Measurements from ENCODE around the gene LCE3E.

Gene LCE3E, protein sequence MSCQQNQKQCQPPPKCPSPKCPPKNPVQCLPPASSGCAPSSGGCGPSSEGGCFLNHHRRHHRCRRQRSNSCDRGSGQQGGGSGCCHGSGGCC

DNA sequence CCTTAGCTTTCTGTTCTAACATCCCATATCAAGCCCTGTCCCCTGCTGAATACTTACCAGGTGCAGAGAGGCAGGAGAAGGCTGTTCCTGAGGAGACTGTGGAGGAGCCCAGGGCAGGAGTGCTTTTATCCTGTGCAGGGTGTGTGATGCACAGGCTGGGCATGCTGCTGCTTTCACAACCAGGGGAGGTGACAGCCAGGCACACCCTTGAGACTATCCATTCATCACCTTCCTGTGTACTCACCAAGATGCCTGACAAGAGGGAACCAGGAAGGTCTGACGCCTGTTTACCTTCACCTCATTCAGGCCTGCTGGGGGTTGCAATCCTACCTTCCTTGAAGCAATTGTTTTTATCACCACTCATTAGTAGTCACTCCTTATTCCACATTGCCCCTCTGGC is at the start of gene LCE3E:
Gene LCE3E (minus strand): TSS at position 100 of the 400 bp plus-strand sequence. CDS start 572 bp downstream, outside the sequence.
- TF ChIP-seq EZH2phosphoT487 (IDR thresholded peaks at IDR 0.05; ENCODE audit: borderline replicate concordance, low read length) = no peak
- no peak for TF ChIP-seq CTCF (IDR thresholded peaks at IDR 0.05; ENCODE audit: low read depth, low read length, poor library complexity, severe bottlenecking)
- Histone ChIP-seq H3K4me3 (ENCODE audit: low read length) (no peak within 1 kb of the TSS), H3K9me3 (ENCODE audit: control insufficient read depth, insufficient read depth, low read length) (no peaks in the 10 kb centered on the region), H3K36me3 (ENCODE audit: control insufficient read depth, low read length) (no peaks in the 10 kb centered on the region), H3K27ac (ENCODE audit: low read depth, low read length) (no peak within 1 kb of the TSS), H3K79me2 (ENCODE audit: control insufficient read depth, low read length) (no peaks in the 10 kb centered on the region), H3K4me2 (ENCODE audit: low read length) (no peak within 1 kb of the TSS), H4K20me1 (ENCODE audit: control insufficient read depth, insufficient read depth, low read depth, low read length) (no peaks in the 10 kb centered on the region), H3F3A (ENCODE audit: control insufficient read depth, insufficient read depth) (no peaks in the 10 kb centered on the region), H3K4me1 (ENCODE audit: control insufficient read depth, low read length) (no peaks in the 10 kb centered on the region), H3K27me3 (ENCODE audit: control insufficient read depth, low read length) (no peaks in the 10 kb centered on the region), H3K9me2 (replicated peaks; ENCODE audit: control insufficient read depth, low read length) (no peaks in the 10 kb centered on the region)

GRCh38 chr1:152613511-152613910 is 46.9 kb upstream of the LCE3E start, which contains the start of gene LCE3B:
LCE3B (plus strand) TSS chr1:152613811; CDS start chr1:152613811, 0 bp downstream.
- no peaks in the 10 kb centered on the region for H4K20me1 ChIP-seq (ENCODE audit: control insufficient read depth, insufficient read depth, low read depth, low read length)
- H3K27ac ChIP-seq (ENCODE audit: low read depth, low read length) = no peak within 1 kb of the TSS
- no peak within 1 kb of the TSS for H3K4me2 ChIP-seq (ENCODE audit: low read length)
- H3F3A ChIP-seq (ENCODE audit: control insufficient read depth, insufficient read depth) = no peaks in the 10 kb centered on the region
- no peaks in the 10 kb centered on the region for H3K27me3 ChIP-seq (ENCODE audit: control insufficient read depth, low read length)
- H3K9me3 ChIP-seq (ENCODE audit: control insufficient read depth, insufficient read depth, low read length) = peaks cover 3% of the 10 kb centered on the region
- no peaks in the 10 kb centered on the region for H3K79me2 ChIP-seq (ENCODE audit: control insufficient read depth, low read length)
- H3K36me3 ChIP-seq (ENCODE audit: control insufficient read depth, low read length) = no peaks in the 10 kb centered on the region
- H3K9me2 ChIP-seq (replicated peaks; ENCODE audit: control insufficient read depth, low read length) = no peaks in the 10 kb centered on the region
- no peak for TF ChIP-seq EZH2phosphoT487 (IDR thresholded peaks at IDR 0.05; ENCODE audit: borderline replicate concordance, low read length)
- TF ChIP-seq CTCF (IDR thresholded peaks at IDR 0.05; ENCODE audit: low read depth, low read length, poor library complexity, severe bottlenecking) = no peak
- H3K4me1 ChIP-seq (ENCODE audit: control insufficient read depth, low read length) = no peaks in the 10 kb centered on the region
- H3K4me3 ChIP-seq (ENCODE audit: low read length) = no peak within 1 kb of the TSS

GRCh38 chr1:152599934-152600333 is 33.4 kb upstream of the LCE3E start, which contains the start of gene LCE3C:
LCE3C (plus strand) TSS chr1:152600234; CDS start chr1:152600732, 498 bp downstream.
- H3K4me2 ChIP-seq (ENCODE audit: low read length) = no peak within 1 kb of the TSS
- no peaks in the 10 kb centered on the region for H3K4me1 ChIP-seq (ENCODE audit: control insufficient read depth, low read length)
- no peaks in the 10 kb centered on the region for H3F3A ChIP-seq (ENCODE audit: control insufficient read depth, insufficient read depth)
- TF ChIP-seq CTCF (IDR thresholded peaks at IDR 0.05; ENCODE audit: low read depth, low read length, poor library complexity, severe bottlenecking) (no peak), EZH2phosphoT487 (IDR thresholded peaks at IDR 0.05; ENCODE audit: borderline replicate concordance, low read length) (no peak)
- no peaks in the 10 kb centered on the region for H4K20me1 ChIP-seq (ENCODE audit: control insufficient read depth, insufficient read depth, low read depth, low read length)
- no peaks in the 10 kb centered on the region for H3K9me3 ChIP-seq (ENCODE audit: control insufficient read depth, insufficient read depth, low read length)
- no peaks in the 10 kb centered on the region for H3K27me3 ChIP-seq (ENCODE audit: control insufficient read depth, low read length)
- H3K36me3 ChIP-seq (ENCODE audit: control insufficient read depth, low read length) = no peaks in the 10 kb centered on the region
- H3K27ac ChIP-seq (ENCODE audit: low read depth, low read length) = no peak within 1 kb of the TSS
- H3K4me3 ChIP-seq (ENCODE audit: low read length) = no peak within 1 kb of the TSS
- H3K79me2 ChIP-seq (ENCODE audit: control insufficient read depth, low read length) = no peaks in the 10 kb centered on the region
- H3K9me2 ChIP-seq (replicated peaks; ENCODE audit: control insufficient read depth, low read length) = no peaks in the 10 kb centered on the region
